Anterior cingulate cortex (tissue), 58 donors: Measurements from ENCODE around the gene FN3KRP.

Experiments used
- DNase-seq, 58 donors: peaks; one replicate each; lab custom pipeline; 2025; lab: John Stamatoyannopoulos, UW

The FN3KRP gene

DNA sequence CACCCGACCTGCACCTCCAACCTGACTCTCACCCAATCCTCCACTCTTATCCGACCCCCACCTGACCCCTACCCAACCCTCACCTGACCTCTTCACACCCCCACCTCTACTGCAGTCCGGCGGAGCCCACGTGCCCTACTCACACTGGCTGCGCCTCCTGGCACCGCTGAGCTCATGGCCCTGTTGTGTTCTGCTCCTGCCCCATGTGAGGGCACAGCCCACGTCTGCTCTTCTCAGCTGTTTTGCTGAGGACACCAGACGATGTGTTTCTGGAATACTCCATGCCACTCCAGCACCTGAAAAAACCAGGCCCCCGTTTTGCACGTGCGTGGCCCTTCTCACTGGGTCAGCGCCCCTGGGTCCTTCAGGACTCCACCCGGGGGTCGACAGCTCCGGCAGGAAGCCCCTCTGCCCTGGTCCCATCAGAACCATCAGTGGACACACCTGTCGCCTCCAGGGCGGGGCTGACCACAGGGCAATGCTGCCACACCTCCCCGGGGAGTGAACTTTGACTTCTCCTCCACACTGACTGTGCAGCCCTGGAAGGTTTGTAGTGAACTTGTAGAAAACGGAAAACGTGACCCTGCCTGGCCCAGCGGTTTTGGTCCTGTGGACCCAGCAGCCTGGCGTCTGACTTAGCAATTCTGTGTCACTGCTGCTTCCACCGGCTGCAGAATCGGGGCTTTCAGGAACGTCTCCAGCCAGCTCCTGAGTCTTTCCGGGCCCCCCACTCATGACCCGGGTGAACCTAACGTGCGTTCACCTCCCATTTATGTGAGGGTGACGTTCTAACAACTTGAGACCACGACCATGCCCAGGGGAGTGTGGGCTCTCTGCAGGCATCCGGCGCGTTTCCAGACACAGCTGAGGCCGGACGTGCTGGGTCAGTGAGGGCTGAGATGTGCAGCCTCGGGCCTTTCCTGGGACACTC, 12.3 kb upstream of the FN3KRP start:
- peak in 1 of 58 donors; percentile 32 for DNase-seq

DNA sequence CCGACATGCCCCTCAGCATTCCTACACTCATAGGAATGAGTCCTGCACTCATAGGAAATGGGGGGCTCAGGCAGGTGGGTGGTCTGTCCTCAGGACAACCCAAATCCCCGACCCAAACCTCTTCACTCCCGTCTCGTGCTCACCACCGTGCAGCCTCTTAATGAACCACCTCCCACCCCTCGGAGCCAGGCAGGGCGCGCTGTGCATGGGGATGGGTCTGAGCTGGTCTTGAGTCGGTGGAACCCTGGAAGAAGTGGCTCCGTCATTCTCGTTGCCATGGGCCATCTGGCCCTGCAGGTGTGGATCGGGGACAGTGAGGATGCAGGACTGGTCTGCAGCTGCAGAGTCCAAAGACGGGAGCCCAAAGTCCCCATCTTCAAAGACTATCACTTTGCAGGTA, 11.6 kb upstream of the FN3KRP start:
- no peak for DNase-seq

DNA sequence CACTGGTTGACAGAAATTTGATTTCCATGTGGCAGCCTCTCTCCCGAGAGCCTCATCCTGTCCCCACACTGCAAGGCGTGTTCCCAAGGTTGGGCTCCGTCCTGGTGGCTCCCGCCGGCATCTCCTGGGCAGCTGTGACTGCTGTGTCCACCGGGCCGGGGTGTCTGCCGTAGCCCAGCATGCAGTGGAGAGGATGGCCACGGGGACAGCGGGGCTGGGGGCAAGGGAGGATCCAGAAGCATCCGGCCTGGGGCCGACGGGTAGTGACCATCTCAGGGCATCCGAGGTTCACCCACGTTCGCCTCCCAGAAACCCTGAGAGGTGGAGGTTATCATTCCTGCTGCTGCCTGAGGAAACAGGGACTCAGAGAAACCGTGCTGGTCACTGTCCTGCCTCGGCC, 10.8 kb upstream of the FN3KRP start:
- no peak for DNase-seq

DNA sequence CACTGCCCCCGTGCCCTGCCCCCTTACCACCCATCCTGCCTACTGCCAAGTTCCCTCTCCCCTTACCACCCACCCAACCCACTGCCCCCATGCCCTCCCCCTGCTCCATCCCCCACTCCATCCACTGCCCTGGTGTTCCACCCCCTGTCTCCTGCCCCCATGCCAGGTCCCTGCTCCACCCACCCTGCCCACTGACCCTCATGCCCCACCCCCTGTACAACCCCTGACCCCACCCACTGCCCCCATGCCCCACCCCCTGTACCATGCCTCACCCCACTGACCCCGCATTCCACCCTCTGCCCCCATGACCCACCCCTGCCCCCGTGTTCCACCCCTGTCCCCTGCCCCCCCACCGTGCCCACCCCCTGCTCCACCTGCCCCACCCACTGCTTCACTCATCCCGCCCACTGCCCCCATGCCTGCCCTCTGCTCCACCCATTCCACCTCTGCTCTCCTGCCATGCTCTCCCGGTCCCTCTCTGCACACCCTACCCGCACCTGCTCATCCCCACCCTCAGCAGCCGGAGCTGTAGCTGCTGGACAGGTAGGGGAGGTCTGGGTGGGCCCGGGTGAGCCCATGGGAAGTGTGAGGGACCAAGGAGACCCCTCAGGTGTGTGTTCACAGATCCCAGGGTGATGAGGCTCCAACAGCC, 7.4 kb upstream of the FN3KRP start:
- DNase-seq, result peak in 1 of 58 donors; percentile 29

DNA sequence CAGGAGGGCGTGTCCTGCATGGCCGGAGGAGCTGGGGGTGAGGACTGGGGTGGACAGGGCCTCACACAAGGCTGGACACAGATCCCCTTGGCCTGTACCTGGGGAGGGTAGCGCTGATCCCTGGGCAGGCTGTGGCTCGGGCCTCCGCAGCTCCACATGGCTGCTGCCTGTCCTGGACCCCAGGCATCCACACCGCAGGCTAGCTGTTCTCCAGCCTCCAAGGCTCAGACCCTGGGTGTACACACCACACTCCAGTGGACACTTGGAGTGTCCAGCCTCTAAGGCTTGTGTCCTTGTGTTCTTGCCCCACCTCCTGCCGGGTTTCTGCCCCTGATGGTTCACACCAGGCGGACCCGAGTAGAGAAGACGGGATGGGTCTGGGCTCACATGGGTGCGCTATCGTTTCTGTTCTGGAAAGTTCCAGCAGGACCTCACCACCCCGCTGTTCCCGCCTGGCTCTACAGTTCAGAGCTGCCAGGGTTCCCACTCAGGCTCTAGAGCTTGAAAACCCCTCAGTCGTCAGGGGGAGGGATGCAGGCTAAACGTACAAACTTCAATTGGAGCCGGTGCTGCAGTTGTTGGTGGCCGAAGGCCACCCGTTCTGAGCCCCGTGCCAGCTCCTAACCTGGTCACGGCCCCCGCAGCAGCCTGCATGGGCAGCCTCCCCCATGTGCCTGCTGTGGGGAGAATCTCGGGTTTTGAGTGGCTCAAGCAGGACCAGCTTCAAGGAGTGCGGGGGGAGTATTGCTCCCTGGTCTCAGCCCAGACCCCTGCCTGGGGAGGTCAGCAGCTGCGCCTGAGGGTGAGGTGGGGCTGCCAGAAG, 6.6 kb upstream of the FN3KRP start:
- no peak for DNase-seq

DNA sequence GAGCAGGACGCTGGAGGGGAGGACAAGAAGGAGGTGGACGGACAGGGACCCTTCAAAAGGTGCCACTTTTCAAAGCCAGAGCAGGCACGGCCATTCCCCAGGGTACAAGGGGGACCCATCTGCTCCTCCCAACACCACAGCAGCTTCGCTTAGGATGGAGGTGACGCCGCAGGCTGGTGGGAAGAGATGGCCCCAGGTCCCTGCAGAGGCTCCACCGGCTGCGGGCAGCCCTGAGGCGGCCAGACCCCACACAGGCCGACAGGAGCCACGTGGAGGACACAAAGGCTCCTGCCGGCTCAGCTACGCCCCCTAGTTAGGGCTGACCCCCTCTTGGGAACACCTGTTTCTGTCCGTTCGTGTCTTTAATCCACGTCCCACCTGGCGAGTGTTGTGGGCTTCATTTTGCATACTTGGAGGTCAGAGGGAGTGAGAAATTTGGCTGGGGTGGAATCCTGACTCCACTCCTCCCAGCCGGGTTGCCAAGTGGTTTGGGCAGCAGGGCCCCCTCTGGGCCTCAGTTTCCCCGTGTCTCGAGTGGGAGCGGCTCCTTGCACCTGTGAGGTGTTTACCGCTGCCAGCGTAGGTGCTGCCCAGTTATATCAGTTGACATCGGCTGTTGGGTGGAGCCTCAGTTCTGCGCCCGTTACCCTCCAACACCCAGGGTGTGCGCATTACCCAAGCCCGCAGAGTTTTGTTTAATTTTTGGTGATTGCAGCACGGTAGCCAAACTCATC, 5.8 kb upstream of the FN3KRP start:
- DNase-seq, result no peak

DNA sequence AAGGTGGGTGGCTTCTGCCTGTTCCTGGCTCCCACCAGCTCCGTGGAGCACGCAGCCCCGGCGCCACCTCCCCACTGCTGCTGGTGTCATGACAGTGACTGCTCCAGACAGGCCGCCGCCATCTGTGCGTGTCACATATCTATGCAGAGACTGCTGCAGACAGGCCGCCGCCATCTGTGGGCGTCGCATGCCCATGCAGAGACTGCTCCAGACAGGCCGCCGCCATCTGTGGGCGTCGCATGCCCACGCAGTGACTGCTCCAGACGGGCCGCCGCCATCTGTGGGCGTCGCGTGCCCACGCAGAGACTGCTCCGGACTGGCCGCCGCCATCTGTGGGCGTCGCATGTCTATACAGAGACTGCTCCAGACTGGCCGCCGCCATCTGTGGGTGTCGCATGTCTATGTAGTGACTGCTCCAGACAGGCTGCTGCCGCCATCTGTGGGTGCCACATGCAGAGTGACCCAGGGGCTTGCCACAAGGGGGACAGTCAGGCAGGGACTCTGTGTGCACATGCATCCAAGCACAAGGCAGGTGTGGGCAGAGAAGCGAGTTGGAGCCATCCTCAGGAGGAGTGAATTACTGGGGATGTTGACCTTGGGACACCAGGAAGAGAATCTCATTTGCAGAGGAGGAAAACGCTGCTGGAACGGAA, 3.3 kb upstream of the FN3KRP start:
- peak in 5 of 58 donors; percentile 15 to 68 (median 33) for DNase-seq

DNA sequence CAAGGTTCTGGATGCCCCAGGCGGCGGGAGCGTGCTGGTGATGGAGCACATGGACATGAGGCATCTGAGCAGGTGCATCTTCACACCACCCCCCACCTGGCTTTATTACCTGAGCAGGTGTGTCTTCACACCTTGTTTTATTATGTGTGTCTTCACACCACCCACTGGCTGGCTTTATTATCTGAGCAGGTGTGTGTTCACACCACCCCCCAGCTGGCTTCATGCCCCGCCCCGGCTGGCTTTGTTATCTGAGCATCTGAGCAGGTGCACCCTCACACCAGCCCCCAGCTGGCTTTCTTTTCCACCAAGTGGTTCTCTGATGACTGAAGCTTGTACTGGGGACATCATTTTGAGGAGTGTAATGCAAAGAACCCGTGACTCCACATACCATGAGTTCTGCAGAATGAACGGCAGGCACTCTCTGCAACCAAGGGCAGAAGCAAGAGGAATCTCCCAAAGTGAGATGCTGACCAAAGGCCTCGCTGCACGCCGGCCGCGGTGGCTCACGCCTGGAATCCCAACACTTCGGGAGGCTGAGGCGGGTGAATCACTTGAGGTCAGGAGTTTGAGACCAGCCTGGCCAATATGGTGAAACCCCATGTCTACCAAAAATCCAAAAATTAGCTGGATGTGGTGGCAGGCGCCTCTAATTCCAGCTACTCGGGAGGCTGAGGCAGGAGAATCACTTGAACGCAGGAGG, 2.6 kb downstream of the FN3KRP start:
- DNase-seq, result no peak

DNA sequence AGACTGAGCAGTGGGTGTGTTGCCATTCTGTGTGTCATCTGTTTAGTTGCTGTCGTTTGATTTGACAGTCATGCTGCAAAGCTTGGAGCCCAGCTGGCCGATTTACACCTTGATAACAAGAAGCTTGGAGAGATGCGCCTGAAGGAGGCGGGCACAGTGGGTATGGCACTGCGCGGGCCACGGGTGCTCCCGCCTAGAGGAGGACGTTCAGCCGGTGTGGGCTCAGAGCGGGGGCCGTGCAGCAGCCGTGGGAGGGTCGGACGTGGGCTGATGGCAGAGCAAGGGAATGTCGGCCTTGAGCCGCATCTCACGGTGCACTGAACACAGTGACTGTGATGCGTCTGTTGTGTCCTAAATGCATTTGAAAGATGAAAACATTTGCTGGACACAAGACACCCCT, 3.7 kb downstream of the FN3KRP start:
- DNase-seq, result no peak

DNA sequence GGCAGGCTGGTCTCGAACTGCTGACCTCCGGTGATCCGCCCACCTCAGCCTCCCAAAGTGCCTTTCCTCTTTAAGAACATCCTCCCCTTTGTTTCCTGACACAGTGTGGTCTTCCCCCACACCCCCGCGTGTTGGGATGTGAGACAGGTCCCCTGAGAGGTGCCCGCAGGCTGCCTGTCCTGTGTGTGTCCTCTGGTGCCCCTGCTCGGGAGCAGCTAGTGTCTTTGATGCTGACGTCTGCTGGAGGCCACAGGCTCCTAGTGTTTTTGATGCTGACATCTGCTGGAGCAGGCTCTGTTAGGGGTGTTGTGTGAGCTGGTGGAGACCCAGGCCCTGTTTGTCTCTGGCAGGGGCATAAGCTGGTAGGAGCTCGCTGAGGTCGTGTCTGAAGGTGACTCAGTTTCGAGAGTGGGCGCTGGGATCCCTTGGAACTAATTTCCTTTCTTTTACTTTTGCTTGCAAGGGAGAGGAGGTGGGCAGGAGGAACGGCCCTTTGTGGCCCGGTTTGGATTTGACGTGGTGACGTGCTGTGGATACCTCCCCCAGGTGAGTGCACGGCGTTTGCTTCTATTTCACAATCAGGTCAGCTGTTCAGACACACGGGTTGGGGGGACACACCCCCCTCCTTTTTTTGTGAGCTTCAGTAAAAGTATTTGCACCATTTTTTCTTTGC, 6.0 kb downstream of the FN3KRP start:
- no peak for DNase-seq

DNA sequence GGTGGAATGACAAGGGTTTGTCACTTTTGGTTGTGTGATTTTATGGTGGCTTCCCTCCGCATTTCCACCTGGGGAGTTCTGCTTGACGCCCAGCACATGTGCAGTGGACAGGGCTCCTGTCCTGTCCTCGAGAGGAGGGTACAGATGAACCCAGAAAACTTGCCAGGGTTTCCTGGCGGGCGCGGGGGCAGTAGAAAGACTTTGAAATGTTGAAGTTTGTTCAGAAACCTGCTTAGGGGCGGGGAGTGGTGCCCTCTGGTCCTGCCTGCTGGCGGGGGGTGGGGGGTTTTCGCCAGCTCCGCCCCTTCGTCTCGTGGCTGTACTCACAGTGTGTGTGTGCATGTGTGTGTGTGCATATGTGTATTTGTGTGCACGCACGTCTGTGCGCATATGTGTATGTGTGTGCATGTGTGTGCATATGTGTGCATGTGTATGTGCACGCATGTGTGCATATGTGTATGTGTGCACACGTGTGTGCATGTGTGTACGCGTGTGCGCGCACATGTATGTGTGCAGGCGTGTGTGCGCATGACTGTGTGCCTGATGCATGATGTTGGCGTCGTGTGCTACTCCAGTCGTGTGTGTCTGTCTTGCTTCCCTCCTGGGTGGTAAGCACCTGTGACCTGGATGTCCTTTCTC, 6.8 kb downstream of the FN3KRP start:
- no peak for DNase-seq

DNA sequence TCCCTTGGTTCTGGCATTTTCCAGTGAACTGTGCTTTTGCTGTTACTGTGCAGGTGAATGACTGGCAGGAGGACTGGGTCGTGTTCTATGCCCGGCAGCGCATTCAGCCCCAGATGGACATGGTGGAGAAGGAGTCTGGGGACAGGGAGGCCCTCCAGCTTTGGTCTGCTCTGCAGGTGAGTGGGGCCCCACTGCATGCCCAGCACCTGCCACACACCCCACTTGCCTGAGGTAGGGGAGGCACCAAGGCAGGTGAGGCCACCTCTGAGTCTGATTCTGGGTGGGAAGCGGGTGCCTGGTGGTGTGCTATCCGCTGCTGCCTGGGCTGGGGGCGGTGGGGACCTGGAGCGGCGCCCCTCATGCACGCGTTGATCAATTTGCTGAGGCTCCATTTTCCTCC, 9.9 kb downstream of the FN3KRP start:
- no peak for DNase-seq

DNA sequence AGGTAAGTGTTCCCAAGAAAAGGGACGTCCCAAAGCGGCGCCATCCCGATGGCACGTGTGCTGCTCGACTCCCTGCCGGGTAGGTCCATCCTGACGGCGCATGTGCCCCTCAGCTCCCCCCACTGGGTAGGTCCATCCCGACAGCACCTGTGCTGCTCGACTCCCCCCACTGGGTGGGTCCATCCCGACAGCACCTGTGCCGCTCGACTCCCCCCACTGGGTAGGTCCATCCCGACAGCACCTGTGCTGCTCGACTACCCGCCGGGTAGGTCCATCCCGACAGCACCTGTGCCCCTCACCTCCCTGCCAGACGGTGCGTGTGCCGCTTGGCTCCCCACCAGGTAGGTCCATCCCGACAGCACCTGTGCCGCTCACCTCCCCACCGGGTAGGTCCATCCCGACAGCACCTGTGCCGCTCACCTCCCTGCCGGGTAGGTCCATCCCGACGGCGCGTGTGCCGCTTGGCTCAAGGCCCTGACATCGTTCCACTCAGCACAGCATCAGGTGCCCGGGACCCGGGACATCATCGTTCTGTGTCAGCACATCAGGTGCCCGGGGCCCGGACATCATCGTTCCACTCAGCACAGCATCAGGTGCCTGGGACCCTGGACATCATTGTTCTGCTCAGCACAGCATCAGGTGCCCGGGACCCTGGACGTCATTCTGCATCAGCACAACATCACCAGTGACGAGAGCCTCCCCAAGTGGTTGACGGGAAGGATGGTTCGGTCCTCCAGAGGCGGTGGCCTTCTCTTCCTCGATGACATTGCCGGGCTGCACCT, 13.2 kb downstream of the FN3KRP start:
- no peak for DNase-seq

DNA sequence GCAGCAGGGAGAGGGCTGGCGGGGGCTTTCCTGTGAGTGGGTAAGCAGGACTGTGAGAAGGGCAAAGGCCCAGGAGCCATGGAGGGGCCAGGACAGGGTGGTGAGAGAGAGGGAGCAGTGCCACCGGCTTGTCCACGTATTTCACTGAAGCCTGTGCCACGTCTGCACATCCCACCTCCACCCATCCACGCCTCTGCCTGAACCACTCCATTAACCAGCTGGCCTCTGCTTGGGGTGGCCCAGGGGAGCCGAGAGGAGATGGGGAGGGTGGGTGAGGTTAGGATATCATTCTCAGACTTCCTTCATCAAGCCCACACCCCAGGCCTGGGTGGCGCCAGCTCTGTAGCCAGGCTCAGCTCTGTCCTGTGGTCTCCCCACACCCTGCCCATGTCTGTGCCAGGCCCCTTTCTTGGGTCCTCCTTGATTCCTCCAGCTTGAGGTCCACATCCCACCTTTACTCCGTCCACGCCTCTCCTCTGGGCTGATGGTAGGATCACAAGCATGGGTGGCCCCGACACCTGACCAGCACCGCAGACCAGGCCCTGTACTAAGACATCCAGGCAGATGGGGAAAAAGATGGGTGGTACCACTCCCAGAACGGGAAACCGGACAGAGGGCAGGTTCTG, 15.7 kb downstream of the FN3KRP start:
- DNase-seq, result no peak

DNA sequence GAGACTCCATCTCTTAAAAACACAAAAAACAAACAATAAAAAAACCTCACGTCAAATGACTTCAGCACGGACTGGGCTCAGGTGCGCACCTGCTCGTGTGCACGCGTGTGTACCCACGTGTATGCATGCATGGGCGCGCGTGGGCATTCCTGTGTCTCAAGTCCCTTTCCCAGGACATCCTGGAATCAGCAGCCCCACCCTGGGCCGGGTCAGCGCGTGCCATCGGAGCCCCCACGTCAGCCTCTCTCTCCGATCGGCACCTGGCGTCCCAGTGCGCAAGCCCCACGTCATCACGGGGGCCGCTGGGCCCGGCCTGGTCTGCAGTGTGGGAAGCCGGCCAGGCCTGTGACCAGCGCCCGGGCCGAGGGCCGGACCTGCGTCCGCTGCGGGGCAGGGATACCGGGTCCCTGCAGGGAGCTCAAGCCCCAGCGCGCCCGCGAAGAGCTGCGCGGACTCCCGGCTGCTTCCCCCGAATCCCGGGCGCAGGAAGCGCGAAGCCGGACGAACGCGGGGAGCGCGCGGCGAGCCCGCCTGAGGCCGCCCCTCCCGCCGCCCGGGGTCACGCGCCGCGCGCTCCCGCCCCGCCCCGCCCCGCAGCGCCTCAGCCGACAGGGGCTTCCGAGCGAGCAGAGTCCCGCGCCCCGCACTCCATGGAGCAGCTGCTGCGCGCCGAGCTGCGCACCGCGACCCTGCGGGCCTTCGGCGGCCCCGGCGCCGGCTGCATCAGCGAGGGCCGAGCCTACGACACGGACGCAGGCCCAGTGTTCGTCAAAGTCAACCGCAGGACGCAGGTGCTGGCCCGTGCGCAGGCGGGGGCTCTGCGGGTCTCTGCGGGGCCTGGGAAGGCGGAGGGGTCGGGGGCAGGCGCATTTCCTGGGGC, 18.7 kb downstream of the FN3KRP start, which contains the start of gene FN3K:
Gene FN3K, plus strand, starts transcription at position 629 of the 880 bp plus-strand sequence. Its CDS starts 22 bp downstream, at position 651.
- DNase-seq, result peak in 54 of 58 donors; percentile 40 to 88 (median 76)
